K562 (cell line): ENCODE results near the gene ANO4.

Source experiments
- EZH2 ChIP-seq: IDR thresholded peaks from 2 replicates; pipeline ENCODE4 v1.6.1; 2012; ENCODE audit warnings: low read depth, mild to moderate bottlenecking, inconsistent platforms, low read length, borderline replicate concordance
- HNRNPH1 ChIP-seq: fragments of 200-400 bp; formaldehyde crosslinking; optimal IDR thresholded peaks from 2 replicates; pipeline ENCODE3; 2017; ENCODE audit warnings: low read depth, mild to moderate bottlenecking, low read length, moderate library complexity
- KLF13 ChIP-seq: fragments of 450-650 bp; IDR thresholded peaks from 2 replicates; pipeline ENCODE4 v1.6.1; 2016; ENCODE audit warnings: missing genetic modification characterization, low read depth, mild to moderate bottlenecking, missing compliant biosample characterization, moderate library complexity, borderline replicate concordance
- PHF8 ChIP-seq: fragments of 200-600 bp; sonication (generic); IDR thresholded peaks from 2 replicates; pipeline ENCODE4 v1.6.1; 2012; ENCODE audit warnings: mixed run types, mild to moderate bottlenecking, inconsistent platforms, low read length, moderate library complexity, borderline replicate concordance
- SNIP1 ChIP-seq: fragments of 450-650 bp; IDR thresholded peaks from 2 replicates; pipeline ENCODE4 v1.7.1; 2017; ENCODE audit warnings: low read depth, mild to moderate bottlenecking
- WHSC1 ChIP-seq: IDR thresholded peaks from one replicate; pipeline ENCODE4 v1.6.1; 2012; ENCODE audit warnings: low read length, control low read depth, inconsistent platforms
- ZNF212 ChIP-seq: fragments of 450-650 bp; formaldehyde crosslinking; IDR thresholded peaks from 2 replicates; pipeline ENCODE4 v1.4.0; 2020; ENCODE audit warnings: mild to moderate bottlenecking
- TF ChIP-seq, protein P1 (sequence below): conservative IDR thresholded peaks from 2 replicates; pipeline ENCODE4 v1.6.1; 2011; ENCODE audit warnings: low read depth, mild to moderate bottlenecking, low read length; ENCODE audit not compliant: control insufficient read depth
- TF ChIP-seq, protein P2 (sequence below), 2 experiments: fragments of 450-650 bp; formaldehyde crosslinking in 1 of 2; IDR thresholded peaks; 2 replicates each; pipeline versions ENCODE4 v1.4.0 to v1.6.1; 2014 to 2020; ENCODE audit warnings: mild to moderate bottlenecking in 2 of 2, borderline replicate concordance in 1 of 2, low read depth in 1 of 2
- TF ChIP-seq, protein P3 (sequence below), 3 experiments: IDR thresholded peaks in 2 of 3; conservative IDR thresholded peaks in 1 of 3; 2 replicates each; pipeline ENCODE4 v1.5.1; 2011 to 2012; ENCODE audit warnings: low read length in 3 of 3, mild to moderate bottlenecking in 3 of 3, control low read depth in 2 of 3, improper control_type of control experiment in 1 of 3, inconsistent platforms in 1 of 3, low read depth in 1 of 3, mixed read lengths in 1 of 3, moderate library complexity in 1 of 3; ENCODE audit not compliant: insufficient read depth in 2 of 3

DNA sequence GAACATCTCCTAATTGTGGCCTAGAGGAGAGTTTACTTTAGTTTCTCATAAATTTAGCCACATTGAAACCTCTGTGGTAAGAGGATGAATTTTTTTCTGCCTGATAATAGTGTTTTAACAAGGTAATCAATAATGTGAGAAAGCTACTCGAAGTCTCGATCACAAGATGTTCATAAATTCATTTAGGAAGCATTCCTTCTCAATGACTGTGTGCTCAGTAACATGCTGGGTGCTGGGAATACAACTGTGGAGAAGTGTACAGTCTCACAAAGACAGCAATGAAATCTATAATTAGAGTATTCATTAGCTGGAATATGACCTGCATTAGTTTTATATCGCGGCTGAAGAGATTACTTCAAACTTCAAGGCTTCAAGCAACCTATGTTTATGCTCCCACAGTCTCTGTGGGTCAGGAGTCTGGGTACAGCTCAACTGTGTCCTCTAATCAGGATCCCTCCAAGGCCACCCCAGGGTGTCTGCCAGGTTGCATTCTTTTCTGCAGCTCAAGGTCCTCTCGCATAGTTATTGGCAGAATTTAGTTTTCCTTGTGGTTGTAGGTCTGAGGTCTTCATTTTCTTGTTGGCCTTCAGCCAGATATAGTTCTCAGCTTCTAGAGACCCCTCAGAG is 167.6 kb downstream of the ANO4 start:
- TF ChIP-seq, protein P1, sequence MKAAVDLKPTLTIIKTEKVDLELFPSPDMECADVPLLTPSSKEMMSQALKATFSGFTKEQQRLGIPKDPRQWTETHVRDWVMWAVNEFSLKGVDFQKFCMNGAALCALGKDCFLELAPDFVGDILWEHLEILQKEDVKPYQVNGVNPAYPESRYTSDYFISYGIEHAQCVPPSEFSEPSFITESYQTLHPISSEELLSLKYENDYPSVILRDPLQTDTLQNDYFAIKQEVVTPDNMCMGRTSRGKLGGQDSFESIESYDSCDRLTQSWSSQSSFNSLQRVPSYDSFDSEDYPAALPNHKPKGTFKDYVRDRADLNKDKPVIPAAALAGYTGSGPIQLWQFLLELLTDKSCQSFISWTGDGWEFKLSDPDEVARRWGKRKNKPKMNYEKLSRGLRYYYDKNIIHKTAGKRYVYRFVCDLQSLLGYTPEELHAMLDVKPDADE: no peak
- no peak for TF ChIP-seq KLF13 (tag)
- TF ChIP-seq WHSC1: no peak
- TF ChIP-seq SNIP1: no peak
- TF ChIP-seq EZH2: no peak
- TF ChIP-seq HNRNPH1: no peak
- TF ChIP-seq, protein P2, sequence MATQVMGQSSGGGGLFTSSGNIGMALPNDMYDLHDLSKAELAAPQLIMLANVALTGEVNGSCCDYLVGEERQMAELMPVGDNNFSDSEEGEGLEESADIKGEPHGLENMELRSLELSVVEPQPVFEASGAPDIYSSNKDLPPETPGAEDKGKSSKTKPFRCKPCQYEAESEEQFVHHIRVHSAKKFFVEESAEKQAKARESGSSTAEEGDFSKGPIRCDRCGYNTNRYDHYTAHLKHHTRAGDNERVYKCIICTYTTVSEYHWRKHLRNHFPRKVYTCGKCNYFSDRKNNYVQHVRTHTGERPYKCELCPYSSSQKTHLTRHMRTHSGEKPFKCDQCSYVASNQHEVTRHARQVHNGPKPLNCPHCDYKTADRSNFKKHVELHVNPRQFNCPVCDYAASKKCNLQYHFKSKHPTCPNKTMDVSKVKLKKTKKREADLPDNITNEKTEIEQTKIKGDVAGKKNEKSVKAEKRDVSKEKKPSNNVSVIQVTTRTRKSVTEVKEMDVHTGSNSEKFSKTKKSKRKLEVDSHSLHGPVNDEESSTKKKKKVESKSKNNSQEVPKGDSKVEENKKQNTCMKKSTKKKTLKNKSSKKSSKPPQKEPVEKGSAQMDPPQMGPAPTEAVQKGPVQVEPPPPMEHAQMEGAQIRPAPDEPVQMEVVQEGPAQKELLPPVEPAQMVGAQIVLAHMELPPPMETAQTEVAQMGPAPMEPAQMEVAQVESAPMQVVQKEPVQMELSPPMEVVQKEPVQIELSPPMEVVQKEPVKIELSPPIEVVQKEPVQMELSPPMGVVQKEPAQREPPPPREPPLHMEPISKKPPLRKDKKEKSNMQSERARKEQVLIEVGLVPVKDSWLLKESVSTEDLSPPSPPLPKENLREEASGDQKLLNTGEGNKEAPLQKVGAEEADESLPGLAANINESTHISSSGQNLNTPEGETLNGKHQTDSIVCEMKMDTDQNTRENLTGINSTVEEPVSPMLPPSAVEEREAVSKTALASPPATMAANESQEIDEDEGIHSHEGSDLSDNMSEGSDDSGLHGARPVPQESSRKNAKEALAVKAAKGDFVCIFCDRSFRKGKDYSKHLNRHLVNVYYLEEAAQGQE (IDR thresholded peaks at IDR 0.05; ENCODE audit: borderline replicate concordance): no peak
- TF ChIP-seq, protein P2 (CRISPR knock-in tag; IDR thresholded peaks at IDR 0.05; ENCODE audit: low read depth): no peak
- no peak for TF ChIP-seq ZNF212 (CRISPR knock-in tag)
- TF ChIP-seq, protein P3, sequence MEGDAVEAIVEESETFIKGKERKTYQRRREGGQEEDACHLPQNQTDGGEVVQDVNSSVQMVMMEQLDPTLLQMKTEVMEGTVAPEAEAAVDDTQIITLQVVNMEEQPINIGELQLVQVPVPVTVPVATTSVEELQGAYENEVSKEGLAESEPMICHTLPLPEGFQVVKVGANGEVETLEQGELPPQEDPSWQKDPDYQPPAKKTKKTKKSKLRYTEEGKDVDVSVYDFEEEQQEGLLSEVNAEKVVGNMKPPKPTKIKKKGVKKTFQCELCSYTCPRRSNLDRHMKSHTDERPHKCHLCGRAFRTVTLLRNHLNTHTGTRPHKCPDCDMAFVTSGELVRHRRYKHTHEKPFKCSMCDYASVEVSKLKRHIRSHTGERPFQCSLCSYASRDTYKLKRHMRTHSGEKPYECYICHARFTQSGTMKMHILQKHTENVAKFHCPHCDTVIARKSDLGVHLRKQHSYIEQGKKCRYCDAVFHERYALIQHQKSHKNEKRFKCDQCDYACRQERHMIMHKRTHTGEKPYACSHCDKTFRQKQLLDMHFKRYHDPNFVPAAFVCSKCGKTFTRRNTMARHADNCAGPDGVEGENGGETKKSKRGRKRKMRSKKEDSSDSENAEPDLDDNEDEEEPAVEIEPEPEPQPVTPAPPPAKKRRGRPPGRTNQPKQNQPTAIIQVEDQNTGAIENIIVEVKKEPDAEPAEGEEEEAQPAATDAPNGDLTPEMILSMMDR (IDR thresholded peaks at IDR 0.05 in 2 of 3, conservative IDR thresholded peaks at IDR 0.05 in 1 of 3; ENCODE audit: insufficient read depth in 2 of 3, low read depth in 1 of 3, low read length in 3 of 3): no peak
- no peak for TF ChIP-seq PHF8
